ENCODE measurements around the gene HRAS.

HRAS gene

GRCh38 chr11:535519-536454, at the start of gene HRAS:
TSS of gene HRAS (minus strand) at chr11:535576.
- DNase-seq (ENCODE audit: low spot score) = peak; percentile 97

DNA sequence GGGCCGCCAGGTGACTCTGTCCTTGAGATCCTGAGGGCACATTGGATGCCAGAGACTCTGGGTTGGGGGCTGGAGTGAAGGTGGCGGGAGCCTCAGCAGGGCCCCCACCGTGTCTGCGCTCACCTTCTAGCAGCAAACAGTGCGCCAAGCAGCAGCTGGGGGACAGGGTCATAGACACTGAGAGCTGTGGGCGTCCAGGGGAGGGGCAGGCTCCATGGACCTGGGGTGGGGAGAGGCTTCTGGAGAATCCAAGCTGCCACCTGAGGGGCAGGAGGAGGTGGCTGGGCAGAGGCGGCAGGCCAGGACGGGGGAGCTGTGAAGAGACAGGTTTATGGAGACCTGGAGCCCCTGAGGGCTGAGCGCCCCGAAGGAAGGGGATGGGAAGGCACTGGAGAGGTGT, 48.9 kb upstream of the HRAS start:
- DNase-seq (ENCODE audit: low spot score) = no peak

DNA sequence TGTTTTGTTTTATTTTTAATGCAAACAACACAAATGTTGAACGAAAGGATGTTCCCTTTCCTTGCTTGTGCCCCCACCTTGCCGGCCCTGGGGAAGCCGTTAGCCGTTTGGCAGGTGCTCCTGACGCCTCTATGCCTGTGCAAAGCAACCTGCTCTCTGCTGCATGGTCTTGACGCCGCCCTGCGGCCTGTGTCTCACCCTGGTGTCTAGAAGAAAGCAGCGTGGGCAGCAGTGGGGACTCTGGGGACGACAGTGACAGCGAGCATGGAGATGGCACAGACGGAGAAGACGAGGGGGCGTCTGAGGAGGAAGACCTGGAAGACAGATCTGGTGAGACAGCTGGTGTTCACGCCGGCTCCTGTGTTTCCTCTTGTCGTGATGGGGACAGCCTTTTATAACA, 46.4 kb upstream of the HRAS start:
- no peak for DNase-seq (ENCODE audit: low spot score)

DNA sequence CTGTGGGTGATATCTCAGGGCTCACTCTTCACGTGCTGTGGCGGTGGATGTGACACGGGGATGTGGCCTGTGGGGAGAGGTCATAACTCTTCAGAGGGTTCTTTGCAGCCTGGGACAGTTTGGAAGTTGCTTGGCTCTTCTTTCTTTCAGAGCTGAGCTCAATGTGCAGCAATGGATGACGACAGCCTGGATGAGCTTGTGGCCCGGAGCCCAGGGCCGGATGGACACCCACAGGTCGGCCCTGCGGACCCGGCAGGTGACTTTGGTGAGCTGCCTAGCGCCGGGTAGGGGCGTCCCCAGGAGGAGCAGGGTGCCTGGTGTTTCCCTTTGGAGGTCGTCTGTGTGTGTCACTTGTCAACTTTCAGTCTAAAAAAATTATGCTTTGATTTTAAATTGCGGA, 46.0 kb upstream of the HRAS start:
- DNase-seq (ENCODE audit: low spot score) = no peak

GRCh38 chr11:579830-580601, 44.6 kb upstream of the HRAS start:
- DNase-seq (ENCODE audit: low spot score) = no peak

DNA sequence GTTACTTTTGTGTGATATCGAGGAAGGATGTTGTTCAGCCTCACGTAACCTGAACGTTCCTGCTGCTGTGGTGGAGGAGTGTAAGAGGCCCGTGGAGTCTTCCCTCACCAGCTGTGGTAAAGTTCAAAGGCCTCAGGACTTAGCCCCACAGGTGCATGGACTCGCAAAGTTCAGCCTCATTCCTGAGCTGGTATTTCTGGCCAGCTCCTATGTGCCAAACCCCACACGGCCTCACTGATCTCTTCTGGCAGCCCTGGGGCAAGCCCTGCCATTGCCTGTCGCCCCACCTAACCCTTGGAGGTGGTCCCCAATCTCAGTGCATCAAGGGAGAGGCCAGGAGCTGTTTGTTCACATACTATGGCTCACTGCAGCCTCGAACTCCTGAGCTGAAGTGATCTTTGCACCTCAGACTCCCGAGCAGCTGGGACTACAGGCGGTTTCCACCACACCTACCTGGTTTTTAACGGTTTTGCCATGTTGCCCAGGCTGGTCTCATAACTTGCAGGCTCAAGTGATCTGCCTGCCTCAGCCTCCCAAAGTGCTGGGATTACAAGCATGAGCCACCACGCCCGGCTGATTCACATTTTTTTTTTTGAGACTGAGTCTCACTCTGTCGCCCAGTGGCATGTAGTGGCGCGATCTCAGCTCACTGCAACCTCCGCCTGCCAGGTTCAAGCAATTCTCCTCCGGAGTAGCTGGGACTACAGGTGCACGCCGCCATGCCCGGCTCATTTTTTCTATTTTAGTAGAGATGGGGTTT, 43.1 kb upstream of the HRAS start:
- DNase-seq (ENCODE audit: low spot score) = no peak

- DNase-seq (ENCODE audit: low spot score) = no peak
These were observed 42.2 kb upstream of the HRAS start for GRCh38 chr11:577611-577894.

- no peak for DNase-seq (ENCODE audit: low spot score)
These were observed 41.6 kb upstream of the HRAS start for GRCh38 chr11:576811-577610.

DNA sequence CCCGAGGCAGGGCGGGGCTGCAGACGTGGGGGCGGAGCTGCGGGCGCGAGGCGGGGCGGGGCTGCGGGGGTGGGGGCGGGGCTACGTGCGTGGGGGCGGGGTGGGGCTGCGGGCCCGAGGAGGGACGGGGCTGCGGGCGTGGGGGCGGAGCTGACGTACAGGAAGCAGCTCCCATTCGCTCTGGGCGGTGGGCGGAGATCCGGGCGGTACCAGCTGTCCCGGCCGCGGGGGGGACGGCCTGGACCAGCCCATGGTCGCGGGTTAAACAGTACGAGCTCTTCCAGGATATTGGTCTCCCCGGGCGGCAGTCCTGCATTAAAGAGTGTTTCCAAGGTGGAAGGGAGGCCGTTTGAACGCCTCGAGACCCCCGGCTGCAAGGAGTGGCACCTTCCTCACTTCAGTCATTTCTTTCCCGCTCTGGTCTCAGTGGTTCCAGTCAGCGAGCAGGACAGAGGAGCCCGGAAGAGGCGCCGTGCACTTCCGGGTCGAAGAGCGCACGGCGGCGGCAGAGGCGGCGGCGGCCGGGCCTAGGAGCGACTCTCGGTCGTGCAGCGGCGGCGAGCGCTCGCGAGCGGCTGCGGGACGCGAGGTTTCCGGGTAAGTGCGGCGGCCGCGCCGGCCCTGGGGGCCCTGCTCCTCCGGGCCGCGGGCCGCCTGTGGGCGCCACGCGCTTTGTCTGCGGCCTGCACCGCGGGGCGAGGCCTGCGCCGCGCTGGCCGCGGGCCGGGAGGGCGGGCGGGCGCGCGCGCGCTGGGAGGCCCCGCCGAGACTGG, 40.8 kb upstream of the HRAS start, which contains the start of gene PHRF1:
Gene PHRF1 (plus strand): TSS at position 475 of the 773 bp plus-strand sequence. CDS start 5,043 bp downstream, outside the sequence.
- DNase-seq (ENCODE audit: low spot score) = peak; percentile 95

DNA sequence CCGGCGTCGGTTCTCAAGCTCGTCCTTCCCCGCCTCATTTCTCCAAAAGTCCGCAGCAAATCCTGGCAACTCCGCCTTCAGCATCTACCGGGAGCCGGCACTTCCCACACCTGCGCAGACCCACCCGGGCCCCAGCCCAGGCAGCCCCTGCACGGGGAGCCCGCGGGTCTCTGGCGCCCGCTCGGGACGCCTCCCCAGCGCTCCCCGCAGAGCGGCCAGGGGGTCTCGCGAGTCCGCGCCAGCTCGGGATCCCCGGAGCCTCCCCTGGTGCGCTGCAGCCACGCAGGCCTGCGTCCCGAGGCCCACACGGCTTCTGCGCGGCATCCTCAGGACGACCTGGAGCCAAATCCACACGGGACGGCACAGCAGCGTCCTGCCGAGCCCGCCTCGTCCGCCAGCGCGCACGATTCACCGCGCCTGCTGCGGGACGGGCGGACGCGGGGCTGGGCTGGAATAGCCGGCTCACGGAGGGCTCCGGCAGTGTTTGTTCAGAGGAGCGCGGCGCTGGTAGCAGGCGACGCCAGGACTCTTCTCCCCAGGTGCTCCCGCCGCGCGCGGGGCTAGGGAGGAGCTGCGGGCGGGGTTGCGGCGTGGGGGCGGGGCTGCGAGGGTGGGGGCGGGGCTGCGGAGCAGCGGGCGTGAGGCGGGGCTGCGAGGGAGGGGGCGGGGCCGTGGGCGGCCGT, 40.1 kb upstream of the HRAS start:
- no peak for DNase-seq (ENCODE audit: low spot score)

DNA sequence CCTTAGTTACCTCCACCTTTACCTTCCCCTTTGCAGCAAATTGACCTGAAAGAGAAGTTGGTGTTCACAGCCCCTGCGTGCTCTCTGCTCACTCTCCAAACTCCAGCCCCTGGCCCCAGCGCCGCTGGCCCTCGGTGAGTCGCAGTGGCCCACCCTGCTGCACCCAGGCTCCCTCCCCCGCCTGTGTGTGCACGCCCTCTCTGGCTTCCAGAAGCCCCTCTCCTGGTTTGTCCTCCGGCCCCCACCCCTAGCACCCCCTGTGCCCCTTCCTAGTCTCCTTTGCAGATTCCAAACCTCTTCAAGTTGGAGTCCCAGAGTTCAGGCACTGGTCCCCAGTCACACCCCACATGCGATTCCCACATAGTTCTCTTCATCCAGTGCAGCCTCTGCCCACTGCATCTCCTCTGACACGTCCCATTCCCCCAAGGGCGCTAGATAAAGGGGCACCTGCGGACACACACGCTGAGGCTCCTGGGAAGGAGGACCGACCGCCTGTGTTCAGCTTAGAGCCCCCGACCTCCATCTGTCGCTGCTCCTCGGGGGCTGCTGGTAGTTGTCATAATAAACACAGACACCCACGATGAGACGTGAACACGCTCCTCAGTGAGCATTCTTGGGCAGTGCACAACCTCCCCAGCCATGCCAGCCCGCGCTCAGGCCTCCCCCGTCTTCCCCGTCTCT, 39.4 kb upstream of the HRAS start:
- peak; percentile 27 for DNase-seq (ENCODE audit: low spot score)

DNA sequence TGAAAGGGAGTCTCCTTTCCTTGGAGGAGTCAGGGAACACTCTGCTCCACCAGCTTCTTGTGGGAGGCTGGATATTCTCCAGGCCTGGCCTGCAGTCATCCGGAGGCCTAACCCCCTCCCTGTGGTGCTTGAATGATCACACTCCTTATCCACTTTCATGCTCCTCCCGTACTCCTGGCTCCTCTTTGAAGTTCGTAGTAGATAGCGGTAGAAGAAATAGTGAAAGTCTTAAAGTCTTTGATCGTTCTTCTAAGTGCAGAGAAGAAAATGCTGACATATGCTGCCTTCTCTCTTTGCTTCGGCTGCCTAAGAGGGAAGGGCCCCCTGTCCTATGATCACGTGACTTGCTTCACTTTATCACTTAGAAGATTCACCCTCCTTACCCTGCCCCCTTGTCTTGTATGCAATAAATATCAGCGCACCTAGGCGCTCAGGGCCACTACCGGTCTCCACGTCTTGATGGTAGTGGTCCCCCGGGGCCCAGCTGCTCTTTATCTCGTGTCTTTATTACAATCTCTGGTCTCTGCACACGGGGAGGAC, 38.7 kb upstream of the HRAS start:
- DNase-seq (ENCODE audit: low spot score) = peak; percentile 32

GRCh38 chr11:573146-573759, 37.9 kb upstream of the HRAS start:
- no peak for DNase-seq (ENCODE audit: low spot score)

DNA sequence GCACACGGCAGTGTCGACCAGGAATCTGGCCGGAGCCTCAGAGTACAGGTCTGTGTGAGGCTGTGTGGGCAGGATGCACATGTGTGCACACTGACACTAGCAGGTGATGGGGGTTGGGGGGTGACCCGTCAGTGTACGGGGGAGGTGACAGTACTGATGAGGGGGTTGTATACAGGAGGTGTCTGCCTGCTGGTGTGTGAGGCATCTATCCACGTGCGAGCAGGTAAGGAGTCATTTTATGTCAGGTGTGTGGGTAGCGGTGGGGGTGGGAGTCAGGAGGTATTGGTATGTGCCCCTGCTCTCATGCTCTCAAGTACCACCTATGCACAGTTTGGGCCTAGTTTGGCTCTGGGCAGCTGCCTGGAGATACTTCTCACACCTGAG, 36.4 kb upstream of the HRAS start:
- no peak for DNase-seq (ENCODE audit: low spot score)

GRCh38 chr11:569158-569885, 33.9 kb upstream of the HRAS start:
- no peak for DNase-seq (ENCODE audit: low spot score)

GRCh38 chr11:568306-569157, 33.2 kb upstream of the HRAS start:
- peak; percentile 93 for DNase-seq (ENCODE audit: low spot score)

- no peak for DNase-seq (ENCODE audit: low spot score)
These were observed 32.4 kb upstream of the HRAS start for GRCh38 chr11:567629-568292.

Measured in hematopoietic multipotent progenitor cell treated with erythropoietin and hydrocortisone succinate and interleukin-3 and kit ligand, for 15 days (in vitro differentiated cells).